ENCODE measurements around the gene LGR4. TPM values are rescaled to one million over a fixed set of nuclear protein-coding genes. Genes with fewer than 3 reads are reported as not detected.

The LGR4 gene
- total and polyA plus RNA-seq, 9 of the 15 experiments (the other 6 are each of a cell fraction or from before 2014, with no cell fraction given), result 0.94 to 10.1 (median 5.8) TPM

DNA sequence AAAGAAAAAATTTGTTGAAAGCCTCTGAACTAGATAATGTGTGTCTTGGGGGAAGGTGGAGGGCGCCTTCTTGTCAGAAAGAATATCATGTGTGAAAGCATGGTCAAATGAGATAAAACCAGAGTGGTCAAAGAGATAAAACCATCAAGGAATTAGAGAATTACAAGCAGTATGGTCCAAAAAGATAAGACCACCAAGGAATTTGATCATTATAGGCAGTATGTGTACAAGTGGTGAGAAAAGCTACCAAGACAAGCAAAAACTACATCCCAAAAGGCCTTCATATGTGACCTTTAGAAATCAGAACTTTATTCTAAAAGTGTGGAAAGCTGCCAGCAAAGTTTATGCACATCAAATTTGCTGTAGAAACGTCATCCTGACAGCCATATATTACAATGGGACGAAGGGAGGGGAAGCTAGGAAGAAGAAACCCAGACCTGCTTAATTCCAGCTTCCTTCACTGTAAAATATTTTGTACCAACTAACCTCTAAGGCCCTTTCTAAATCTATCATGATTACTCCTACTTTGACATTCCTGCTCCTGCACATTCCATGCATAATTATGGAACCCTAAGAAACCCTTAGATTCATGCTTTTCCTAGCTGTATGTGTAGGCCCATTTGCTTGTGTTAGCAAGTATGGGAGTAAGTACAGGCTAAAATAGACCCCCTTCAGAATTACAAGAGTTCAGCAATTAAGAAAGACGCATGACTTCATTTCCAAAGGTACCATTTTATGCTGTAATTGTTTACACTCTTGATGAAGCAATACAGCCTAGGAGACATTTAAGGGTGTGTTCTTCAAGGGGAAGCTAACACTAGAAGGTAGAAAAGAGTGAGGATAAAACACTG lies 51.6 kb downstream of the LGR4 start (continued):
- TF ChIP-seq, protein P1, sequence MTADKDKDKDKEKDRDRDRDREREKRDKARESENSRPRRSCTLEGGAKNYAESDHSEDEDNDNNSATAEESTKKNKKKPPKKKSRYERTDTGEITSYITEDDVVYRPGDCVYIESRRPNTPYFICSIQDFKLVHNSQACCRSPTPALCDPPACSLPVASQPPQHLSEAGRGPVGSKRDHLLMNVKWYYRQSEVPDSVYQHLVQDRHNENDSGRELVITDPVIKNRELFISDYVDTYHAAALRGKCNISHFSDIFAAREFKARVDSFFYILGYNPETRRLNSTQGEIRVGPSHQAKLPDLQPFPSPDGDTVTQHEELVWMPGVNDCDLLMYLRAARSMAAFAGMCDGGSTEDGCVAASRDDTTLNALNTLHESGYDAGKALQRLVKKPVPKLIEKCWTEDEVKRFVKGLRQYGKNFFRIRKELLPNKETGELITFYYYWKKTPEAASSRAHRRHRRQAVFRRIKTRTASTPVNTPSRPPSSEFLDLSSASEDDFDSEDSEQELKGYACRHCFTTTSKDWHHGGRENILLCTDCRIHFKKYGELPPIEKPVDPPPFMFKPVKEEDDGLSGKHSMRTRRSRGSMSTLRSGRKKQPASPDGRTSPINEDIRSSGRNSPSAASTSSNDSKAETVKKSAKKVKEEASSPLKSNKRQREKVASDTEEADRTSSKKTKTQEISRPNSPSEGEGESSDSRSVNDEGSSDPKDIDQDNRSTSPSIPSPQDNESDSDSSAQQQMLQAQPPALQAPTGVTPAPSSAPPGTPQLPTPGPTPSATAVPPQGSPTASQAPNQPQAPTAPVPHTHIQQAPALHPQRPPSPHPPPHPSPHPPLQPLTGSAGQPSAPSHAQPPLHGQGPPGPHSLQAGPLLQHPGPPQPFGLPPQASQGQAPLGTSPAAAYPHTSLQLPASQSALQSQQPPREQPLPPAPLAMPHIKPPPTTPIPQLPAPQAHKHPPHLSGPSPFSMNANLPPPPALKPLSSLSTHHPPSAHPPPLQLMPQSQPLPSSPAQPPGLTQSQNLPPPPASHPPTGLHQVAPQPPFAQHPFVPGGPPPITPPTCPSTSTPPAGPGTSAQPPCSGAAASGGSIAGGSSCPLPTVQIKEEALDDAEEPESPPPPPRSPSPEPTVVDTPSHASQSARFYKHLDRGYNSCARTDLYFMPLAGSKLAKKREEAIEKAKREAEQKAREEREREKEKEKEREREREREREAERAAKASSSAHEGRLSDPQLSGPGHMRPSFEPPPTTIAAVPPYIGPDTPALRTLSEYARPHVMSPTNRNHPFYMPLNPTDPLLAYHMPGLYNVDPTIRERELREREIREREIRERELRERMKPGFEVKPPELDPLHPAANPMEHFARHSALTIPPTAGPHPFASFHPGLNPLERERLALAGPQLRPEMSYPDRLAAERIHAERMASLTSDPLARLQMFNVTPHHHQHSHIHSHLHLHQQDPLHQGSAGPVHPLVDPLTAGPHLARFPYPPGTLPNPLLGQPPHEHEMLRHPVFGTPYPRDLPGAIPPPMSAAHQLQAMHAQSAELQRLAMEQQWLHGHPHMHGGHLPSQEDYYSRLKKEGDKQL (CRISPR knock-in tag; IDR thresholded peaks at IDR 0.05; ENCODE audit: borderline replicate concordance), result no peak
- TF ChIP-seq ELF4 (CRISPR knock-in tag; IDR thresholded peaks at IDR 0.05) (peak; percentile 71; the same call in 1 of the 2 replicates), POU5F1 (IDR thresholded peaks at IDR 0.05; ENCODE audit: borderline replicate concordance, low read depth, low read length, partially characterized antibody) (no peak), KDM5B (IDR thresholded peaks at IDR 0.05; ENCODE audit: insufficient replicate concordance, low read depth, low read length) (no peak), TRIM28 (IDR thresholded peaks at IDR 0.05) (0 out of 2 replicates have a peak, but pooled peaks have one; percentile 19), ZBED1 (IDR thresholded peaks at IDR 0.05) (no peak; the same call in 1 of the 2 replicates), NR2F6 (CRISPR knock-in tag; IDR thresholded peaks at IDR 0.05) (no peak)
- TF ChIP-seq, protein P2, sequence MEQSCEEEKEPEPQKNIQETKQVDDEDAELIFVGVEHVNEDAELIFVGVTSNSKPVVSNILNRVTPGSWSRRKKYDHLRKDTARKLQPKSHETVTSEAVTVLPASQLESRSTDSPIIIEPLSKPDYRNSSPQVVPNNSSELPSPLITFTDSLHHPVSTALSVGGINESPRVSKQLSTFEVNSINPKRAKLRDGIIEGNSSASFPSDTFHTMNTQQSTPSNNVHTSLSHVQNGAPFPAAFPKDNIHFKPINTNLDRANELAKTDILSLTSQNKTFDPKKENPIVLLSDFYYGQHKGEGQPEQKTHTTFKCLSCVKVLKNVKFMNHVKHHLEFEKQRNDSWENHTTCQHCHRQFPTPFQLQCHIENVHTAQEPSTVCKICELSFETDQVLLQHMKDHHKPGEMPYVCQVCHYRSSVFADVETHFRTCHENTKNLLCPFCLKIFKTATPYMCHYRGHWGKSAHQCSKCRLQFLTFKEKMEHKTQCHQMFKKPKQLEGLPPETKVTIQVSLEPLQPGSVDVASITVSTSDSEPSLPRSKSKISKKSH (CRISPR knock-in tag; IDR thresholded peaks at IDR 0.05), result no peak
- TF ChIP-seq, protein P3, sequence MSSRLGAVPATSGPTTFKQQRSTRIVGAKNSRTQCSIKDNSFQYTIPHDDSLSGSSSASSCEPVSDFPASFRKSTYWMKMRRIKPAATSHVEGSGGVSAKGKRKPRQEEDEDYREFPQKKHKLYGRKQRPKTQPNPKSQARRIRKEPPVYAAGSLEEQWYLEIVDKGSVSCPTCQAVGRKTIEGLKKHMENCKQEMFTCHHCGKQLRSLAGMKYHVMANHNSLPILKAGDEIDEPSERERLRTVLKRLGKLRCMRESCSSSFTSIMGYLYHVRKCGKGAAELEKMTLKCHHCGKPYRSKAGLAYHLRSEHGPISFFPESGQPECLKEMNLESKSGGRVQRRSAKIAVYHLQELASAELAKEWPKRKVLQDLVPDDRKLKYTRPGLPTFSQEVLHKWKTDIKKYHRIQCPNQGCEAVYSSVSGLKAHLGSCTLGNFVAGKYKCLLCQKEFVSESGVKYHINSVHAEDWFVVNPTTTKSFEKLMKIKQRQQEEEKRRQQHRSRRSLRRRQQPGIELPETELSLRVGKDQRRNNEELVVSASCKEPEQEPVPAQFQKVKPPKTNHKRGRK (tag; IDR thresholded peaks at IDR 0.05), result no peak
- TF ChIP-seq, protein P4, sequence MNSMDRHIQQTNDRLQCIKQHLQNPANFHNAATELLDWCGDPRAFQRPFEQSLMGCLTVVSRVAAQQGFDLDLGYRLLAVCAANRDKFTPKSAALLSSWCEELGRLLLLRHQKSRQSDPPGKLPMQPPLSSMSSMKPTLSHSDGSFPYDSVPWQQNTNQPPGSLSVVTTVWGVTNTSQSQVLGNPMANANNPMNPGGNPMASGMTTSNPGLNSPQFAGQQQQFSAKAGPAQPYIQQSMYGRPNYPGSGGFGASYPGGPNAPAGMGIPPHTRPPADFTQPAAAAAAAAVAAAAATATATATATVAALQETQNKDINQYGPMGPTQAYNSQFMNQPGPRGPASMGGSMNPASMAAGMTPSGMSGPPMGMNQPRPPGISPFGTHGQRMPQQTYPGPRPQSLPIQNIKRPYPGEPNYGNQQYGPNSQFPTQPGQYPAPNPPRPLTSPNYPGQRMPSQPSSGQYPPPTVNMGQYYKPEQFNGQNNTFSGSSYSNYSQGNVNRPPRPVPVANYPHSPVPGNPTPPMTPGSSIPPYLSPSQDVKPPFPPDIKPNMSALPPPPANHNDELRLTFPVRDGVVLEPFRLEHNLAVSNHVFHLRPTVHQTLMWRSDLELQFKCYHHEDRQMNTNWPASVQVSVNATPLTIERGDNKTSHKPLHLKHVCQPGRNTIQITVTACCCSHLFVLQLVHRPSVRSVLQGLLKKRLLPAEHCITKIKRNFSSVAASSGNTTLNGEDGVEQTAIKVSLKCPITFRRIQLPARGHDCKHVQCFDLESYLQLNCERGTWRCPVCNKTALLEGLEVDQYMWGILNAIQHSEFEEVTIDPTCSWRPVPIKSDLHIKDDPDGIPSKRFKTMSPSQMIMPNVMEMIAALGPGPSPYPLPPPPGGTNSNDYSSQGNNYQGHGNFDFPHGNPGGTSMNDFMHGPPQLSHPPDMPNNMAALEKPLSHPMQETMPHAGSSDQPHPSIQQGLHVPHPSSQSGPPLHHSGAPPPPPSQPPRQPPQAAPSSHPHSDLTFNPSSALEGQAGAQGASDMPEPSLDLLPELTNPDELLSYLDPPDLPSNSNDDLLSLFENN (IDR thresholded peaks at IDR 0.05; ENCODE audit: low read depth in 2 of 2, low read length in 2 of 2), result peak in 1 of 2 experiments; percentile 94; a peak in 2 of 4 replicates
- TF ChIP-seq, protein P5, sequence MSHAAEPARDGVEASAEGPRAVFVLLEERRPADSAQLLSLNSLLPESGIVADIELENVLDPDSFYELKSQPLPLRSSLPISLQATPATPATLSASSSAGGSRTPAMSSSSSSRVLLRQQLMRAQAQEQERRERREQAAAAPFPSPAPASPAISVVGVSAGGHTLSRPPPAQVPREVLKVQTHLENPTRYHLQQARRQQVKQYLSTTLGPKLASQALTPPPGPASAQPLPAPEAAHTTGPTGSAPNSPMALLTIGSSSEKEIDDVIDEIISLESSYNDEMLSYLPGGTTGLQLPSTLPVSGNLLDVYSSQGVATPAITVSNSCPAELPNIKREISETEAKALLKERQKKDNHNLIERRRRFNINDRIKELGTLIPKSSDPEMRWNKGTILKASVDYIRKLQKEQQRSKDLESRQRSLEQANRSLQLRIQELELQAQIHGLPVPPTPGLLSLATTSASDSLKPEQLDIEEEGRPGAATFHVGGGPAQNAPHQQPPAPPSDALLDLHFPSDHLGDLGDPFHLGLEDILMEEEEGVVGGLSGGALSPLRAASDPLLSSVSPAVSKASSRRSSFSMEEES (CRISPR knock-in tag; IDR thresholded peaks at IDR 0.05), result no peak
